Ramos (cell line): Measurements from ENCODE around the gene EPHB1.
"Not testable (repeated sequence)": the region's sequence is repeated elsewhere in the genome, so short reads cannot be mapped to it uniquely, and the experiment has no call there.

Experiments
- in situ Hi-C: fragments of 300-500 bp; cut with MboI; formaldehyde crosslinking; loops from one replicate; pipeline ENCODE4 v1.14.3; 2022; ENCODE audit warnings: low sequenced_read_pairs; ENCODE audit not compliant: unreplicated experiment

EPHB1 gene

DNA sequence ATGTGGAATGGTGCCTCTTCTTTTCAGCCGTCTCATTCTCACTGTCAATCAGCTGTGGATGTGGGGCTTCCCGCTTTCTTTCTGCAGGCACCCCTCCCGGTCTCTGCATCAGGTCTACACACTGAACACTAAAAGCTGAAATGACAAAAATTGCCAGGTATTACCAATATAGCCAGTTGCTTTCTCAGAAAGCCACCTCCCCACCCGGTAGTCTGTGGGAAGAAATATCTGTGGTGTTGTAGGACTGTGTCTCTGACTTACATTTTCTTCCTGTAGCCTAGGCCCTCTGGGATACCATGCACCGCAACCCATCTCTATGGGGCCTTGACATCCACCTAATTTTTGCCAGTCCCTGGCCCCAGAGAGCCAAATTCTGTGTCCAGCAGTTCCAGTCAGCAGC lies 19.2 kb upstream of the EPHB1 start:
- in situ Hi-C loops = no loop called here

DNA sequence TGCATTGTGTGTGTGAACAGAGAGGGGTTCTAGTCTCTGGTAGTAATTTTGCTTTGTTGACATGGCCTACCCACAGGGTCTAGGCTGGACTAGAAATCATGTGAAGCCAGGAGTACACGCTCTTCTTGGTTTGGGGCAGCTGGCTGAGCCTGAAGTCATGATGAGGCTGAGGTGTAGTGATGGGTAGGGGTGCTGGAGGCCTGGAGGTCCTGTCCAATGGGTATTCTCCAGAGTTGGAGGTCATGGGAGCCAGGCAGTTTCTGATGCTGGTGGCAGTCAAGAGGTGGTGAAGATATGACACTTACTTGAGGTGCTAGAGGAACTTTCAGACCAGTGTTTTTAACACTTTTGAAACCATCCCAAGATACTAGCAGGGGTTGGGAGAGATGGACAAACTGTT lies 18.5 kb upstream of the EPHB1 start:
- in situ Hi-C loops = no loop called here

DNA sequence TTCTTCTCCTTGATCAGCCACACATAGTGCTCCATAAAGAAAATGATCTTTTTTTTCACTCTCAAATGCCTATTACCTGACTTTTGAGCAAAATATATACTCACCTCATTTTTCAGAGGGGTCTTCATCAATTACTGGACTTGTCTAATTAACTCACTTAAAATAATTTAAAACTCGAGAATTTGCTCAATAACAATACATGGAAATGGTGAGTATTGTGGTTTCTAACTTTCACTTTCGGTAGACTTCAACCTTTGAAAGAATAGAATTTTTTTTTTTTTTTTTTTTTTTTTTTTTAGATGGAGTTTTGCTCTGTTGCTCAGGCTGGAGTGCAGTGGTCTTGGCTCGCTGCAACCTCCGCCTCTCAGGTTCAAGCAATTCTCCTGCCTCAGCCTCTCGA lies 17.7 kb upstream of the EPHB1 start:
- in situ Hi-C loops = no loop called here

DNA sequence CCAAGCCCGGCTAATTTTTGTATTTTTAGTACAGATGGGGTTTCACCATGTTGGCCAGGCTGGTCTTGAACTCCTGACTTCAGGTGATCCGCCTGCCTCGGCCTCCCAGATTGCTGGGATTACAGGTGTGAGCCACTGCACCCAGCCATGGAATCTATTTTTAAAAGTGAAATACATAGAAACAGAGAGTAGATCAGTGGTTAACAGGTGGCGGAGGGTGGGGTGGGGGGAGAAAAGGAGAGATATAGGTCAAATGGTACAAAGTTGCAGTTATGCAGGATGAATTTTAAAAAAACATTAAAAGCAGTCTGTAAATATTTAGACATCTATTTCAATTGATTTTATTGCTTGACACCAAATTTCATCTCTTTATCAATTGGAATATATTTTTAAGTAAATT lies 6.8 kb upstream of the EPHB1 start:
- in situ Hi-C loops = not testable (repeated sequence)

DNA sequence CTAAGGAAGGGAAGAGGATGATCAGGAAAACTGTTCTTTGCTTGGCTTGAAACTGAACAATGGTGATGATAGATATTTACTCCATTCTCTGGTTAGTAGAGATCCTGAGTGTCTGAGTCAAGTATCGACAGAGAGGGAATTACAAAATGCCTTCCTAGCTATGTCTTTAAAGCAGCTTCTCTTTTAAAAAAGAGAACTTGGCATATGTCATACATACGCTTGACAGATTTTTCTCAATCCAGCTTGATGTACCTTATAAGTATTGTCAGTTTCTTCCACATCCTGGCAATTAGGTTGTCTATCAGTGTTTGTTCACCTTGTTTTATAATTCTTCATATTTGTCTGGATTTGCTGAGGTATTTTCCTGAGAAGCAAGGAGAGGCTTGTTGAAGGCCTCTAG lies 5.0 kb upstream of the EPHB1 start:
- in situ Hi-C loops = no loop called here

DNA sequence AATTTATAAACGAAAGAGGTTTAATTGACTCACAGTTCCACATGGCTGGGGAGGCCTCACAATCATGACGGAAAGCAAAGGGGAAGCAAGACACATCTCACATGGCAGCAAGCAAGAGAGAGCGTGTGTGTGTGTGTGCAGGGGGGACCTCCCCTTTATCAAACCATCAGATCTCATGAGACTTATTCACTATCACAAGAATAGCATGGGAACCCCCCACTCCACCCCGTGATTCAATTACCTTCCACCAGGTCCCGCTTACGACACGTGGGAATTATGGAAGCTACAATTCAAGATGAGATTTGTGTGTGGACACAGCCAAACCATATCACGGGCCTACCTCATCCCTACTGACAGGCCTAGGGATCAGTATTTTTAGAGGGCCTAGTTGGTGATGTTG lies 3.1 kb upstream of the EPHB1 start:
- in situ Hi-C loops = no loop called here

DNA sequence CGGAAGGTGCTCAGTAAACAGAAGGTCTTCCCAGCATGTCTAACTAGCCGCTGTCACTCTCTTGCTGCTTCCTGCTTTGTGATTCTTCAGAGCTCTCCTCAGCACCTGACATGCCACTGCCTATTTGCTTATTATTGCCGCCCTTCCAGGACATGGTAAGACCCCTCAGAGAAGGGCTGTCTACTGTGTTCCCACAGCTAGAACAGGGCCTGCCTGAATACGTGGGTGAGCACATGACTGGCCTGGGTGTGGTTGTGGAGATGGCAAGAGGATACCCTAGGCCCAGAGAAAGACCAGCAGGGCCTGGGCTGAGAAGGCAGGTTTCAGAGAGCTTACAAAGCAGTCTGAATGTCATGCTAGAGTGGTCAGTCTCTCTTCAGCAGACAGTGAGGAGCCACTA lies 2.4 kb upstream of the EPHB1 start:
- in situ Hi-C loops = no loop called here

DNA sequence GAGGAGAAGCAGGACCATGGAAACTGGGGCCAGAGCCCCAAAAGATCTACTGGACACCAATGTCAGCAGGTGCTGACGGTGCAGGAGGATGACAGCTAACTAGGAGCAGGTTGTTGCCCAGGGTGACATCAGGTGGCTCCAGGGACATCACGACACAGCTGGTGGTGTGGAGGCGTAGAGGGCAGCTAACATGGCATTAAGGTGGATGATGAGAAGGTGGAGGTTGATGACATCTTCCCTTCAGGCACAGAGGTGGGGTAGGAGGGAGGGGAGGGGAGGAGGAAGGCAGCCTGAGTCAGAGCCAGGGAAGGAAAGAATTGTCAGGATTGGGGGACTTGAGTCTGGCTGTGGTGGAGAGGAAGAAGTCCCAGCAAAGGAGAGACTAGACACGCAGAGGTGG lies 1.5 kb upstream of the EPHB1 start:
- in situ Hi-C loops = no loop called here

DNA sequence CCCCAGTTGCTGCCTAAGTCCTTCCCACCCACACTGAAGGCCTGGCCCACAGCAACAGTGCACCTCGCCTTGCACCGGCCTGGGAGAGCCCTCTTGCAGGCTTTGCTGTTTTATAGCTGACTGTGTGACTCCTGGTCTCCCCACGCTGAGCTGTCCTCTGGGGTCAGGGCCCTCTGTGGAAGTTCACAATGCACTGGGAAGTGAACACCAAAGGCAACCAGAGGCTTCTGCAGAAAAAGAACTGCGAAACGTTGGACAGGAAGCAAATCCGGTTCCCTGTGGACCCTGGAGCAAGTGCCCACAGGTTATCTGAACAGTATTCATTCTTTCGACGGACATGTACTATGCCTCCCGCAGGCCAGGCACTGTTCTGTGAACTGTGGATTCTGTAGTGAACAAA lies 737 bp upstream of the EPHB1 start:
- in situ Hi-C loops = no loop called here

DNA sequence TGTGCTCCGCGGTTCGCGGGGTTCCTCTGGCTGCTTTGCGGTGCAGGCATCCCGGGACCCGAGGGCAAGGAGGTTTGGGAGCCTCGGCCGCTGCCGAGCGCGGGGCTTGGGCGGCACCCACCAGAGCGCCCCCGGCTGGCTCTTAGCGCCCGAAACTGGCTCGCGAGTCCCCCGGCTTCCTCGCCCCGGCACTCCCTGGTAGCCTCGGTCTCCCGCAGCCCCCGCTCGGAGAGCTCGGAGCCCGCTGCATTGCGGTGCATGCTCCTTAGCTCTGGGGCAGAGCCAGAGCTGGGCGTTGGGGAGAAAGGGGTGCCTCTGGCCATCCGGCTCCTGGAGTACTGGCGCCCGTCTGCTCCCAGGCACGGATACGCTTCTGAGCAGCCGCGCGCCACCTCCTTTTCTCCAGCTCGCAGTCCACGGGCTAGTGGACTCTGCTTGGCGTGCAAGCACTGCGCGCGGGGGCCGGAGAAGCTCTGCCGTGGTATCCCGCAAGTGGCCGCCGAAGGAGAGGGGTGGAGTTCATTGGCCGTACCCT lies 753 bp downstream of the EPHB1 start:
- in situ Hi-C loops = no loop called here

DNA sequence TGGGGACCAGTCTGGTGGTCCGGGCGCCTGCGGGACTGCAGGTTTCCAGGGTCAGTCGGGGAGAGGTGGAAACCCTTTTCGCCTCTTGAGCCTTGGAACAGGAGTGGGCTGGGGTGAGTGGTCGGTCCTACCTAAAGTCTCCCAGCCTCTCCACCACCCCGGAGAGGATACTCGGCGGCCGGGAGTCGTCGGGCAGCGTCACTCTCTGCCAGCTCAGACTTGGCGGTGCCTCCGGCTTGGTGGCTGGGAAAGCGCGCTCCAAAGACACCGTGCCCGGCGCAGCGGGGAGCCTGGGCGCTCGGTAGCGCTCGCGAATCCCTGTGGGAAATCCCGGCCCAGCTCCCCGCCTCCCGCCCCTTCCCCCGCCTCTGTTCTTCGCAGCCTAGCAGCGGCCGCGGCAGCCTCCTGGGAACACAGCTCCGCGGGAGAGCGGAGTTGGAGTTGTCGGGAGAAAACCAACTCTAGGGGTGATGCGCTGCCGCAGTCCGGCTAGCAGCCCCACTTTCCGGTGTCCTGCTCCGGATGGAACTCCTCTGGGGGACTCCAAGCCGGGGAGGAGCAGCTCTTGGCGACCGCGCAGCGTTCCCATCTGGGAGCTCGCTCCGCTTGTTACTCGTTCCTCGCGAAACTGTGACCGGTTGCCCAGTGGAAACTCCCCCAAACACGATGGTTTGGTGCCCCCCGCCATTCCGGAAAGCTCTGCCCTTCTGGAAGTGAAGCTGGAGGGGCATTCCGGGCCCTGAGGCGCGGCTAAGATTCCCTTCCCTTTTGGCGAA lies 1.4 kb downstream of the EPHB1 start:
- in situ Hi-C loops = no loop called here

DNA sequence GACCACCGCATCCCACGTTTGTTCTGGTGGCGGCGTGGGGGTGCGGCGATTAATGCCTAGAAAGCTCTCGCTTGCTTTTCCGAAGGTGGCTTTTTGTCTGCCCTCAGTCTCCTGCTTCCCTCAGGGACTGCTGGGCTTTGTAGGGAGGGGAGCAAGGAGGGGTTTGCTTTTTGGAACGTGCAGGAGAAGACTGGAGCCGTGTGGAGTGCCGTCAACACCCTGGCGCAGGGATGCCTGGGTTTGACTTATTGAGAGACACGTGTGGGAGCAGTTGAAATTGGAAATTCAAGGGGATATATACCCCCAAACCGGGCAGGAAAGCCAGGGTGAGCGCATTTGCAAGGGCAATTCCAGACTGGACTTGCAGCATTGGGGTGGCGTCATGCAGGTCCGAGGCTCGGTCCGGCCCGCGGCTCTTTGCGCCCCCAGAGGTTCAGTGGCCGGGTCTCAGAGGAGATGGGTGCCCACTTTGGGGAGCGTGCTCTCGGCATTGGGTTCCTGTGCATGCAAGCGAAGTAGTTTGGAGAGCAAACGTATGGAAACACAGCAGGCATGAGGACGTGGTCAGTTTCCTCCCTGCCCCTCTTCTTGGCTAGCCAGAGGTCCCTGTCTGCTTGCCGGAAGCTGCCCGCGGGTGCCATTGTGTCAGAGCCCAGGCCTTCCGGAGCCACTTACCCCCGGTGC lies 2.1 kb downstream of the EPHB1 start:
- in situ Hi-C loops = no loop called here

DNA sequence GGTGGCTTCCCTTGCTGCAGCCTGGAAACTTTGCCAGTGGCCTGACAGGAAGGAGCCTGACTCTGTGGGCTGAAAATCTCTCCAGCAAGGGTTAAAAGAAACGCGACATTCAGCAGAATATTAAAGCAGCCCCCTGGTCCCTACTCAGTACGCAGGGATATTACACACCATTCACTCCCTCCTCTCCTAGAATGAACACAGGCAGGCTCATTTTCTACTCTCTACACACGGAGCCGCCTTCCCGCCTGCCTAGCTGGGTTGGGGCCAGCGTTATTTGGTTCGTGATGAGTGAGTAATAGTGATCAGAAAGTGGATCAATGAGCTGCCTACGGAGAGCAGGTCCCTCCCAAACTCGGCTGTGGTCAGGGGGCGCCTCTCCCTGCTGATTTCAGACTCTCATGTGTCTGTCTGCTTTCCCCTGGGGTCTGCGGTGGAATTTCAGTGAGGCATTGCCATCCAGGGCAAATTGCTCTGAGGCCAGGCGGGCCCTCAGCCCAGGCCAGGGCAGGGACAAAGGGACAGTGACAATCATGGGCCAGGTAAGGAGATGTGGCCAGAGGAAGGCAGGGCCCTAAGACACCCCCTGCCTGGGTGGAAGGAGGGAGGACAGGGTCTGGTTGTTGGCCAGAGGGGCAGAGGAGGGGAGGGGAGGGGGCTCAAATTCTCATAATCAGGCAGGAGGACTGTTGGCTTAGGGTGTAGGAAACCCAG lies 2.8 kb downstream of the EPHB1 start:
- in situ Hi-C loops = no loop called here

DNA sequence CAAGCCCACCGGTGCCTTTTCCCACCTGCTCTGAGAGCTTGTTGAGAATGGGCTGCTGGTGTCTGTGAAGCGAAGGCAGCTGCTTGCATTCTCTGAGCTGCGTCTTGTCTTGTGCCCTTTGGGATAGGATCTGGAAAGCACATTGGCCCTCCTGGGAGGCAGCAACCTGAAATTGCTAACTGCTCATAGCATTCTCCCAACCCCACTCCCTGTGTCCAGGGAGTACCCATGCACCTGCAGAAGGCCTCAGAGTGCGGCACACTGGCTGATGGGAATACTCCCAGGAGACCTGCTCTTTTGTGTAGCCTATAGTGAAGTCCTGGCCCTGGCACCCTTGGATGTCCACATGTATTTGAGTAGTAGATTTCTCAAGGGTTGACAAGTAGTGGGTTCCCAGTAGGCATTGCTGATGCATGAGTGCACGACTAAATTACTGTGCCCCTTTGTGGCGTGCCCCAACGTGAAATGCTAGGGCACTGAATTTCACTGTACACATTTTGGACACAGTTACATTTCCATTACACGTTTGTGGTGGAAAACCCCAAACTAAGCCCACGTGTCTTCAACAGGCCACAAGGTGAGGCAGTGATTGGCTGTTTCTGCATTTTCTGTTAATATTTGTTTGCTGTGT lies 3.7 kb downstream of the EPHB1 start:
- in situ Hi-C loops = no loop called here

DNA sequence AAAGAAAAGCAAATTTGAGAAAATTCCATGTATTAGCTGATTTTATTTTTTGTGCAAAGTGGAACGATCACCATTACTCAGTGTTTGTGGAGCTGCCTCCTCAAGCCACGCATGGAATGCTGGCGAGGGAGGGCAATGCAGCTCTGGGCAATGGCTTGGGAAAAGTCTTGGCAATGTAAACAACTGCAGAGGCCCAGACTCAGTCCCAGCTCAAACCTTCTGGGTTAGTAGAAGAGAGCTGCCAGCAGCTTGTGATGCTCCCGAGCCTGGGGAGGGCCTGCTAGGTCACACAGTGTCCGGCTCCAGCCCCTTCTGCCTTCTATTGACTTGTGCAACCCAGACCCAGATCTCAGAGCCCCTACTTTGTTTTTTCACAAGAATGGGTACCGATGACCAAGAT lies 4.3 kb downstream of the EPHB1 start:
- in situ Hi-C loops = no loop called here

DNA sequence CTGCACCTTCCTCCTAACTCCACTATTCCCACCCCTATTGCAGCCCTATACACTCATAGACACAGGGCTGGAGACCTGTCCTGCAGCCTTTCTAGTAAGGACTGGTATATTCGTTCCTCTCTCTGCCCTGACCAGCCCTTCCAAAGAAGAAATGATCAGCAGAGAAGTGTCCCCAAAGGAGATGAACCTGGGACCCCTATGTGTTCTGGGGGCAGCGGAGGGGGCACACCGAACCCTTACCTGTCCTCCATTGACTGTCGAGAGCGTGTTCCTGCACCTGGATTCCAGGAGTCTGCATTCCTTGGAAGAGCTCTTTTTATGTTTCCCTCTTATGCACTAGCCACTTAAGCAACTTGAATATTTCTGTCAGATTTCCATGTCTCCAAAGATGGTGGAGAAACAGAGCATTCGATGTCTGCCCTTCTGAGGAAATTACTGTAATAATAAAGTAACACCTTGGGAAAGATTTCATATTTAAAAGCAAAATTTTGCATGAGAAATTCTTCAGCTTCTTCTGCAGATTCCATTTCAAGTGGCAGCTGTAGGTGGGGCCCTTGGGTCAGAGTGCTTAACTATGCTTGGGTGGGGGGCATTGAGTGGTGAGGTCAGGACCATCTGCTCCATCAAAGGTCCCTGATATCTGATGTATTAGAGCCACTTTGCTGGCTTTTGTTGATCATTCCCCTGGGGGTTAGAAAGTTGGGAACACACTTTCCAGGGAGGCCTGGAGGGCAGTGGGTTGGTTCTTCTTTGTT lies 6.3 kb downstream of the EPHB1 start:
- in situ Hi-C loops = no loop called here

DNA sequence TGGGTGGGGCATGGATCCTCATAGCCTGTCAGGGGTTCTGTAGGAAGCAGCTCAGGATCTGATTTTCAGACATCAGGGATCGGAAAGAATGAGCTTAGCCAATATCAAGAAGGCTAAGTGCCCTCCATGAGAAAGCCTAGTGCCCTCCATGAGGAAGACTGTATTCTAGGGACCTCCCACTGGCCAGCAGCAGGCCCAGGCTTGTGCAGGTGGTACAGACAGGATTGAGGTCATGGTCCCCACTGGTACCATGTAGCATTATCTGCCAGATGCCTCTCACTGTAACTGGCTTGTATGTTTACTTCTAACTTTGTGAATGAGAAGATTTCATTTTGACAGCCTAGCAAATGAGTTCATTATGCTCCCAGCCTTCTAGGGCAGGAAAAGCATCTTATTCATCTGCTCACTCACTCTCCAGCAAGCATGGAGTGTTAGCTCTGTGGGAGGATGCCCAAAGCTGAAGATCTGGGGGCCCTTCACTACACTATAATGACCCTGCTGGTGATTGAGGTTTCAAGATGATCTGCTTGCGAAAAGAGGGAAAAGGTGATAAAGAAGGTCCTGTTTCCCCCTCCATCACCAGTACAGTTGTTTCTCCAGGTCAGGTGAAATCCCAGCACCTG lies 7.5 kb downstream of the EPHB1 start:
- in situ Hi-C loops = no loop called here

DNA sequence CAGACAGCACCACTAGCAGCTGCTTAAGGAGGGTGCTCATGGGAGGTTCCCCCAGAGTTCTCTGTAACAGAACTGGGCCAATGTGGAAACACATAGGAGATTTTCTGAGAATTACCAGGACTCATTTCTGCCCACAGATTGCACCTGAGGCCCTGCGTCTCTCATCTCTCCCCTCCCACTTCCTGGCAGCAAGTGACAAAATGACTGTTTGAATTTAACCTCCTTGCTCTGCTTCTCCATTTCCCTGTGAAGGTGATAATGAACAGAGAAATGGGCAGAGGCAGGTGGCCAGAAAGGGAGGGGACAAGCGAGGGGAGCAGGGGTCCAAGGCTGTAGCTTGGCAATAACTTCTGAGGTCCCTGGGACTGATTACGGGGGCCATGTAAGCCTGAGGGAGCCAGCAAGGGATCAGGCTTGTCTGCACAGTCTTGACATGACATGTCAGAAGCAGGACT lies 8.0 kb downstream of the EPHB1 start:
- in situ Hi-C loops = no loop called here

DNA sequence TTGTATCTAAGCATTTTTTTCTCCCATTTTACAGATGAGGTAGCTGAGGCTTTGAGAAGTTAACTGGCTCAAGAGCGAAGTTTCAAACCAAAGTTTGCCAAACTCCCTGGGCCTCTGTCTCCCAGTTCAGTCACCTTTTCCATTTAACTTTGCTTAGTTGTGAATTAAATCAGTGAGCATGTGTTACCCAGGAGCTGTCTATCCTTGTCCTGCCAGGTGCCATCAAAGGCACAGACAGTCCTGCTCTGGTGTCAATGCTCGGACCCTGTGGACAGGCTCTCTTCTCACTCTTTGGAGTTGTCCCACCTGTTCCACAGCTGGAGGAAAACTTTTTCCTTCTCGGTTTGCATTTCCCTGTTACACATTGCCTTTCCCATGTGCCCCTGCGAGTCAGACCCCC lies 8.6 kb downstream of the EPHB1 start:
- in situ Hi-C loops = no loop called here
